Erythroblast (primary cell): ENCODE measurements around the gene SLFN5.
"Not testable (repeated sequence)": the region's sequence is repeated elsewhere in the genome, so short reads cannot be mapped to it uniquely, and the experiment has no call there.

ENCODE experiments used
- GATA1 ChIP-seq: IDR thresholded peaks from 2 replicates; pipeline ENCODE4 v1.6.1; 2011; ENCODE audit warnings: low read depth, mild to moderate bottlenecking, control low read depth, low read length, moderate library complexity
- POLR2A ChIP-seq: IDR thresholded peaks from 2 replicates; pipeline ENCODE4 v1.6.1; 2011; ENCODE audit warnings: mild to moderate bottlenecking, low read length

- not testable (repeated sequence) for TF ChIP-seq POLR2A, GATA1
Observed at GRCh38 chr17:35202582-35202981, 40.3 kb upstream of the SLFN5 start.
